CD4-positive, alpha-beta T cell treated with Interleukin-17A for 4 hours (primary cell): ENCODE data around the gene ADGRG3.
A peak's percentile ranks its signal among the peaks of the same experiment; 100 is the strongest.

Experiments used
- DNase-seq: peaks from one replicate; pipeline ENCODE4 v3.0.0-alpha.2; 2020; ENCODE audit warnings: mixed read lengths

The ADGRG3 gene

GRCh38 chr16:57646388-57647039 lies 21.6 kb upstream of the ADGRG3 start:
- DNase-seq = no peak

- DNase-seq = no peak
These were observed 20.8 kb upstream of the ADGRG3 start for GRCh38 chr16:57647136-57647875.

GRCh38 chr16:57648125-57648524 lies 20.0 kb upstream of the ADGRG3 start:
- no peak for DNase-seq

- DNase-seq = peak; percentile 88
These were observed 19.3 kb upstream of the ADGRG3 start for GRCh38 chr16:57648581-57649442.

- no peak for DNase-seq
These were observed 18.7 kb upstream of the ADGRG3 start for GRCh38 chr16:57649443-57649751.

- no peak for DNase-seq
These were observed 18.3 kb upstream of the ADGRG3 start for GRCh38 chr16:57649846-57650245.

GRCh38 chr16:57651344-57652333 lies 16.5 kb upstream of the ADGRG3 start:
- peak; percentile 32 for DNase-seq

GRCh38 chr16:57652695-57653471 lies 15.2 kb upstream of the ADGRG3 start:
- DNase-seq = no peak

- DNase-seq = no peak
These were observed 14.2 kb upstream of the ADGRG3 start for GRCh38 chr16:57653936-57654335.

GRCh38 chr16:57656342-57656955 lies 11.7 kb upstream of the ADGRG3 start:
- DNase-seq = no peak

GRCh38 chr16:57657228-57657627 lies 10.9 kb upstream of the ADGRG3 start:
- DNase-seq = no peak

GRCh38 chr16:57658130-57658877 lies 9.8 kb upstream of the ADGRG3 start:
- no peak for DNase-seq

- DNase-seq = no peak
These were observed 9.0 kb upstream of the ADGRG3 start for GRCh38 chr16:57658878-57659674.

GRCh38 chr16:57660715-57661463 lies 7.2 kb upstream of the ADGRG3 start:
- DNase-seq = no peak

- no peak for DNase-seq
These were observed 6.6 kb upstream of the ADGRG3 start for GRCh38 chr16:57661510-57661909.

- no peak for DNase-seq
These were observed 5.9 kb upstream of the ADGRG3 start for GRCh38 chr16:57661936-57662906.

GRCh38 chr16:57663436-57663835 lies 4.7 kb upstream of the ADGRG3 start:
- no peak for DNase-seq
